T47D (cell line): Measurements from ENCODE around the gene SMIM29.

ENCODE experiments used
- DNase-seq, 2 experiments: peaks; one replicate each; pipeline versions ENCODE4 v3.0.0 to v3.0.0-alpha.2; 2011 to 2012; ENCODE audit warnings: low read depth in 1 of 2, low spot score in 1 of 2
- JUND ChIP-seq: IDR thresholded peaks from 2 replicates; pipeline ENCODE4 v1.6.1; 2012; ENCODE audit warnings: low read depth
- in situ Hi-C: cut with HindIII; loops from 2 replicates; pipeline ENCODE4 v1.10.0; 2016; ENCODE audit warnings: low sequenced_read_pairs, low pct_unique_long_range_greater_than_20kb

Gene SMIM29

DNA sequence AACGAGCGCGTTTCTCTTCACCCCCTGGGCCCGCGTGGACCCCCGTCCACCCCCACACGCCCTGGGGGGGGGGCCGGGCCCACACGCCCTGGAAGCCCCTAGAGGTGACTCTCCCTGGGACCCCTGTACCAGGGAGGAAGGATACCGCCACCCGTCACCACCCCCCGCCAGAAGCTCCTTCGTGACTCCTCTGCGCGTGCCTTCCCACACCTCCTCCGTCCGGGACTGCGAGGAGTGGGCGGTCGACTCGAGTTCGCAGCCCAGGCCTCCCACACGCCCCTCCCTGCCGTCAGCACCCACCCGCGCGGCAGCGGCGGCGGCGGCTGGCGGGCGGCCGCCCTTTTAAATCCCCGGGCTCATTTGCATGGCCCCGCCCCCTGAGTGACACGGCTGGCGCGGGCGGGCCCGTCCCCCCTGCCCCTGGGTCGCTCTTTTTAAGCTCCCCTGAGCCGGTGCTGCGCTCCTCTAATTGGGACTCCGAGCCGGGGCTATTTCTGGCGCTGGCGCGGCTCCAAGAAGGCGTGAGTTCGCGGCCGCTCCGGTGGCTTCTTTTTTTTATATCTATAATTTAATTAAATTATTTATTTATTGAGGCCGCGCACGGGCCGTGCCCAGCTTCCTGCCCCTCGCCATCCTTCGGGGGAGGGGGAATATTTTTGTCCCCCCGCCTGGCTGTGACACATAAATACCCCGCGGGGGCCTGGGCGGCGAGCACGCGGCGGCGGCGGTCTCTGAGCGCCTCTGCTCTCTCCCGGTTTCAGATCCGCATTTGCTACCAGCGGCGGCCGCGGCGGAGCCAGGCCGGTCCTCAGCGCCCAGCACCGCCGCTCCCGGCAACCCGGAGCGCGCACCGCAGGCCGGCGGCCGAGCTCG is 12.1 kb downstream of the SMIM29 start, which contains the start of gene HMGA1:
Gene HMGA1, plus strand, starts transcription at position 431 of the 873 bp plus-strand sequence. CDS start 3,908 bp downstream, outside the sequence.
- DNase-seq, result peak; percentile 91 to 93
- in situ Hi-C loops, result no loop called here
- TF ChIP-seq JUND, result no peak

DNA sequence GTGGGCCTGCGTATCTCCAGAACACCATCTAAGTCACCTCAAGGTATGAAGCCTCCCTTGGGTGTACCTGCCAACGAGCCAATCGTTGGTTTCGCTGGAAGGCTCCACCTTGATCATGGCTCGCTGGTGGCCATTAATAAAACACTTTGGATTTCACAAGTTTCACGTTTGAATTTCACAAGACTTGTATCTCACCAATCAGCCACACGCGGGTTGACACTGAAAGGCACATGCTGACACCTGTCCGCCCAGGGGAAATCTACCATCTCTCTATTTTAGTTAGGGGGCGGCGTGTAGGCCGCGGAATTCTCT is 12.7 kb downstream of the SMIM29 start:
- peak; percentile 46 to 78 for DNase-seq

DNA sequence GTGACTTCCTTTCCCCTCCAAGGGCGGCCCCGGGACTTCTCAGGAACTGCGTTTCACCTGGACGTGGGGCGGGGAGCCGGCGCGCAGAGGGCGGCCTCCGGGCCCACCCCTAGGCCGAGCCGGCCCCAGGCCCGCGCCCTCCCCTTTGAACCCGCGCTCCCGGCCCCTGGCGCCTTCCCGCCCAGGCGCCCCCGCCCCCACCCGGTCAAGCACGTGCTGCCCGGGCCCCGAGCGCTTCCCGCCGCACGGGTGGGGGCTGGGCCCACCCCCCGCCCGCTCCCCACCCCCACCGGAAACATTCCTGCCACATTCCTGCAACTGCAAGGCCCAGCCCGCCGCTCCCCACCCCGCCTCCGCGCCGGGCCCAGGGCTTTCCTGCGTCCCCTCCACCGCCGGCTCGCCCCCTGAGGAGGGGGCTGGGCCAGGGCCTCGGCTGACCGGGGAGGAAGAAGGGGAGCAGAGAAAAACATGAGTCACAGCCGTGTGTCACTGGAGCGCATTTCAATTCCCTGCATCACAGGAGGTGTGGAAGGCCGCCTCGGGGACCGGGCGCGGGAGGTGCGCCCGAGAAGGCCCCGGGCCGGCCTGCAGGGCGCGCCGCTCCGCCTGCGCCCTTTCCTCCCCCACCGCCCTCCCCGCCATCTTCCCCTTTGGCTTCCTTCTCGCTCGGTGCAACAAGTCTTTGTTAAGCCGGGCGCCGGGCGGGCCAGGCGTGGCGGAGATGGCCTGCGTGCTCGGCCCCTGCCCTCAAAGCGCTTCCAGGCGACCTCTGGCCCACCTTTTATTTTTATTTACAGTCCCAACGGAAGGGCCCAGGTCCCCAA is 13.3 kb downstream of the SMIM29 start:
- DNase-seq, result no peak
- in situ Hi-C loops, result no loop called here
- no peak for TF ChIP-seq JUND

More for the DNA sequence above, 12.7 kb downstream of the SMIM29 start:
- TF ChIP-seq JUND, result no peak
- in situ Hi-C loops, result no loop called here

DNA sequence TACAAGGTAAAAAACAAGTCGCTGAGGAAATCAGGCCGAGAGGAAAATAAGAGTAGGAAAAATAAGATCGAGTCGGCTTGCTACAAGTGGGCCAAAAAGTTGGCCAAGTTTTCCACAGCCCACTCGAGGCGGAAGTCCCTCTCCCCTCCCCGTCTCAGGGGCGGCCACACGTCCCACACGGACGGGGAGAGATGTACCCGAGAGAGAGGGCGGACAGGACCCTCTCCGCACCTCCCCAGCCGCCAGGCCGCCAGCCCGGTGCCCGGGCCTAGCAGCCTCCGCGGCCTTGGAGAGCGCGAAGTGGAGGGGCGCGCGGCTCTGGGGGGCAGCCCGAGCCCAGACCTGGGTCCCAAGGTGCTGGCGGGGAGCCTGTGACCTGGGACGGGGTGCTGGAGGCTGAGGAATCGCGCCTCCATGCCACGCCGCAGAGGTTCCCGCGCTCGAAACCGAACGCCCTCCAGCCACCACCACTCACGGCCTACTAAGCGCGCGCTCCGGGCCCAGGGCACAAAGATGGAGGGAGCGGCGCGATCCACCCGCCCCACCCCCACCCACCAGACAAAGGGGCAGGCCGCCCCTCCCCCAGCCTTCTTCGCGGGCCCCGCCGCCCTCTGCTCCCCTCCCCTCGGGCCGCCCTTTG is 14.0 kb downstream of the SMIM29 start:
- DNase-seq, result no peak
- in situ Hi-C loops, result no loop called here
- no peak for TF ChIP-seq JUND

DNA sequence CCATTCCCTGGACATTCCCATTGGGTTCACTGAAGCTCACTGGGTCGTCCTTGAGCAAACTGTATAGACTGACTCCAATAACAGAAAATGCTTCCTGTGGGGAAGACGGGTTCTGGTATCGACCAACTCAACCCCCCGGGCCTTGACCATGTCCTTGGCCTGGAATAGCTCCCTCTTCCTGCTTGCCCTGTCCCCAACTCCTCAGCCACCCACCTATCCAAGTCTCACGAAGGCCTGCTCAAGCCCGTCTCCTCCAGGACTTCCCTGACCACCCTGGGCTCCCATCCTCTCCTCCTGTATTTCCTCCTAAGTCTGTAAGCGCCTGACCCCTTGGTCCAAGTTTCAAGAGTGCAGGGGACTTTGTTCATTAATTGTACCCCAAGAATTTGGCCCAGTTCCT is 14.9 kb downstream of the SMIM29 start:
- no peak for TF ChIP-seq JUND
- in situ Hi-C loops, result no loop called here
- DNase-seq, result no peak

DNA sequence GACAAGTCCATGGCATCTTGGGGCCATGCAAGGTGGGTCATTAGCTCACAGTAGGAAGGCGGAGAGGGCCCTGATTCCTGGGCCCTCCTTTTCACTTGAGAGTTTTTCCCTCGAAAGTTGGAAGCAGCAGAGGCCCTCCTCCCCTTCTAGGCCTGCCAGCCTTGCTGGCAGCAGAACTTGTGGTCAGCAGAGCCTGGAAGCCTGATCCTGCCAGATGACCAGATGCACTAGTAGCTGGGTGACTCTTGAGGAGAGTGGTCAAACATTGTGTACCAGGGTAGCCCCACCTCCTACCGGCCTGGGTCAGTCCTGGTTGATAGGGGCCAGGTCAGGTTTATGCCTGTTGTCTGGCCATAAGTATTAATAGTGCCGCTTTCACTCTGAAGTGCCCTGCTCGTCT is 15.9 kb downstream of the SMIM29 start:
- no peak for DNase-seq
- TF ChIP-seq JUND, result no peak
- in situ Hi-C loops, result no loop called here

DNA sequence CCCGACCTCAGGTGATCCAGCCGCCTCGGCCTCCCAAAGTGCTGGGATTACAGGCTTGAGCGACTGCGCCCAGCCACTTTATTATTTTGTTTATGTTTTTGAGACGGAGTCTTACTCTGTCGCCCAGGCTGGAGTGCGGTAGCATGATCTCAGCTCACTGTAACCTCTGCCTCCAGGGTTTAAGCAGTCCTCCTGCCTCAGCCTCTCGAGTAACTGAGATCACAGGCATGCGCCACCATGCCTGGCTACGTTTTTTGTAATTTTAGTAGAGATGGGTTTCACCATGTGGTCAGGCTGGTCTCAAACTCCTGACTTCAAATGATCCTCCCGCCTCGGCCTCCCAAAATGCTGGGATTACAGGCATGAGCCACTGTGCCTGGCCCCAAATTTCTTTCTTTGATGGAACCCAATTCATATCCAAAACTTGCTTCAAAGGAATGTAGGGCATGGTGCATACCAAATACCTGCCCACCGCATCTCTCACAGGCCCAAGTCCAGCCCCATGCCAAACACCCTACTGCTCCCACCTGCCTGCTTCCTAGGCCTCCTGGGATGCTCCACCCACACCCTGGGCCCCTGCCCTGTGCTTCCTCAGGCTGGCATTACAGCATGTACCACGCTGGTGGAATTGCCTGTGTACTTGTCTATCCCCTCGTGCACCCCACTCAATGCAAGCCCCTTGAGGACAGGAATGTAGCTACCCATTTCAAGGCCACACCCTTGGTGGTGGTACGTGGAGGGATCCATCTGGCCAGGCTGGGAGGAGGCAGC is 17.1 kb downstream of the SMIM29 start:
- in situ Hi-C loops, result no loop called here
- no peak for DNase-seq
- TF ChIP-seq JUND, result no peak

DNA sequence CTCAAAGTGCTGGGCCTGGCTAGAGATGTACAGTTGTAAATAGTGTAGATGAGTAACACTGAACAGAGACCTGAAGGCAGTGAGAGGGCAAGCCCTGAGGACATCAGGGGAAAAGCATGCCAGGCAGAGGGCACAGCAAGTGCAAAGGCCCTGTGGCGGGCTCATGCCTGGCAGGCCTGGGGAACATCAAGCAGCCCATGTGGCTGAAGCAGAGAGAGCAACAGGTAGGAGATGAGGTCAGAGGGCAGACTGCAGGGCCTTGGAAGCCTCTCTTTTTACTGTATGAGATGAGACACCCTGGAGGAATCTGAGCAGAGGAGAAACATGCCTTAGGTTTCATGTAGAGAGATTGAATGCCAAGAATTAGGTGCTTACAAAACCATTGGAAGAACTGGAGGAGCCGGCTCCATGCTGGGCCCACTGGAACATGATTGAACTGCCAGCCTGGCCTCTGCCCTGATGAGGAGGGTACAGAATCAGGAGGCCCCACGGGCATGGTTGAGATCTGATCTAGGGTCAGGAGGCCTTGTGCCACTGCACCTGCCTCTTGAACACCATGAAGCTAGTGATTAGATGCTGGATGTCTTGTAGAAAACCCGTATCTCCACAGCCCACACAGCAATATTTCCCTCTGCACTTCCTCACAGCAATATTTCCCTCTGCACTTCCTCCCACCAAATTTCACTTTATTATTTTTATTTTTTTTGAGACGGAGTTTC is 18.0 kb downstream of the SMIM29 start:
- TF ChIP-seq JUND, result no peak
- no peak for DNase-seq
- in situ Hi-C loops, result no loop called here

DNA sequence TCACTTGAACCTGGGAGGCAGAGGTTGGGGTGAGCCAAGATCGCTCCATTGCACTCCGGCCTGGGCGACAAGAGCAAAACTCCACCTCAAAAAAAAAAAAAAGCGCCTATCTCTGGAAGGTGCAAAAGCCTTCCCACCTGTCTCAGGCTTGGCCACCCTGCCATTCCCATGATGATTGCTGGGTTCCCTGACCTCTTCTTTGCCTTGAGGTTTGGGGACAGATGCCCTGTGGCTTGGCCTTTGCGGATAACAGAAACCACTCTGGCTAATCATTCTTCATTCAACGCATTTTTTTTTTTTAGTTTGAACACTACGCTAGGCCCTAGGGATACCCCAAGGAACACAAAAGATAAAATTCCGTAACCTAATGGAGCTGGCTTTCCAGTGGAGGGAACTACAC is 18.9 kb downstream of the SMIM29 start:
- no peak for TF ChIP-seq JUND
- DNase-seq, result no peak
- in situ Hi-C loops, result no loop called here

DNA sequence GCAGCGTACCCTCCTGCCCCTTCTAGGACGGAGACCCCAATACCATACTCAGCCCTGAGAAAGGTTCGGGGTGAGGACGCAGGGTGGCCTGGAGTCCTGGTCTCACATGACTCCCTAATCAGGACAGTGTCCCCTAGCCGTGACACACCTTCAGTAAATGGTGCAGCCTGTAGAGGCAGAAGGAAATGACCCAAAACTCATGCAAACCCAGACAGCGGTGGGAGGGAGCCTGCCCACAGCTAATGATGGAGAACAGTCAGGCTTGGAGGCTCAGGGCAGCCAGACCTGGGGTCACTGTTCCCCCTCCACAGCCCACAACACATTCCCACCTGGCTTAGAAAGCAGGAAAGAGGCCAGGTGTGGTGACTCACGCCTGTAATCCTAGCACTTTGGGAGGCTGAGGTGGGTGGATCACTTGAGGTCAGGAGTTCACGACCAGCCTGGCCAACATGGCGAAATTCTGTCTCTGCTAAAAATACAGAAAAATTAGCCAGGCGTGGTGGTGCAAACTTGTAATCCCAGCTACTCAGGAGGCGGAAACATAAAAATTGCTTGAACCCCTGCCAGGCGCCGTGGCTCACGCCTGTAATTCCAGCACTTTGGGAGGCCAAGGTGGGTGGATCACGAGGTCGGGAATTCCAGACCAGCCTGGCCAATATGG is 20.9 kb downstream of the SMIM29 start:
- DNase-seq, result no peak
- no peak for TF ChIP-seq JUND
- in situ Hi-C loops, result no loop called here
